Measurements from ENCODE around the gene CFTR.

CFTR gene

DNA sequence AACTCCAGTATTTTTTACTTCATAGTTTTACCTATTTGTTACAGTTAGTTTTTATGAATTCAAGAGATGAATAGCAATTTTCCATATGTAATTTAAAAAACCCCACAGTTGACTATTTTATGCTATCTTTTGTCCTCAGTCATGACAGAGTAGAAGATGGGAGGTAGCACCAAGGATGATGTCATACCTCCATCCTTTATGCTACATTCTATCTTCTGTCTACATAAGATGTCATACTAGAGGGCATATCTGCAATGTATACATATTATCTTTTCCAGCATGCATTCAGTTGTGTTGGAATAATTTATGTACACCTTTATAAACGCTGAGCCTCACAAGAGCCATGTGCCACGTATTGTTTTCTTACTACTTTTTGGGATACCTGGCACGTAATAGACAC lies 184.2 kb downstream of the CFTR start:
- no peak overlapping the region for H3K4me3 ChIP-seq (ENCODE audit: low read depth, low read length)
- TF ChIP-seq, protein P1, sequence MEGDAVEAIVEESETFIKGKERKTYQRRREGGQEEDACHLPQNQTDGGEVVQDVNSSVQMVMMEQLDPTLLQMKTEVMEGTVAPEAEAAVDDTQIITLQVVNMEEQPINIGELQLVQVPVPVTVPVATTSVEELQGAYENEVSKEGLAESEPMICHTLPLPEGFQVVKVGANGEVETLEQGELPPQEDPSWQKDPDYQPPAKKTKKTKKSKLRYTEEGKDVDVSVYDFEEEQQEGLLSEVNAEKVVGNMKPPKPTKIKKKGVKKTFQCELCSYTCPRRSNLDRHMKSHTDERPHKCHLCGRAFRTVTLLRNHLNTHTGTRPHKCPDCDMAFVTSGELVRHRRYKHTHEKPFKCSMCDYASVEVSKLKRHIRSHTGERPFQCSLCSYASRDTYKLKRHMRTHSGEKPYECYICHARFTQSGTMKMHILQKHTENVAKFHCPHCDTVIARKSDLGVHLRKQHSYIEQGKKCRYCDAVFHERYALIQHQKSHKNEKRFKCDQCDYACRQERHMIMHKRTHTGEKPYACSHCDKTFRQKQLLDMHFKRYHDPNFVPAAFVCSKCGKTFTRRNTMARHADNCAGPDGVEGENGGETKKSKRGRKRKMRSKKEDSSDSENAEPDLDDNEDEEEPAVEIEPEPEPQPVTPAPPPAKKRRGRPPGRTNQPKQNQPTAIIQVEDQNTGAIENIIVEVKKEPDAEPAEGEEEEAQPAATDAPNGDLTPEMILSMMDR (IDR thresholded peaks at IDR 0.05; ENCODE audit: control insufficient read depth, extremely low read depth, insufficient read depth), result no peak
- no peak for DNase-seq (ENCODE audit: low read depth)

- peak; percentile 46 for DNase-seq (ENCODE audit: low read depth)
- TF ChIP-seq, protein P1 (IDR thresholded peaks at IDR 0.05; ENCODE audit: control insufficient read depth, extremely low read depth, insufficient read depth), result no peak
- H3K4me3 ChIP-seq (ENCODE audit: low read depth, low read length), result no peak overlapping the region
Observed at GRCh38 chr7:117665368-117665767, 185.5 kb downstream of the CFTR start.

DNA sequence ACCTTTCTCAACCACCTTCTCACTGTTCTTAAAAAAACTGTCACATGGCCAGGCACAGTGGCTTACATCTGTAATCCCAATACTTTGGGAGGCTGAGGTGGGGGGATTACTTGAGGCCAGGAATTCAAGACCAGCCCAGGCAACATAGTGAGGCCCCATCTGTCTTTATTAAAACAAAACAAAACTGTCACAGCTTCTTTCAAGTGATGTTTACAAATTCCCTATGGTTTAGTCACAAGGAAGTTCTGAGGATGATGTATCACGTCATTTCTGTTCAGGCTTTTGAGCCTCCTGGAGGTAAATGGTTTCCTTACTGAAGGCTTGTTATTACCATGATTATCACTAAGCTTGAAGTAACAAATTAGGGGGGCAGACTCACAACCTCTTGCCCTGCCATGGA lies 186.2 kb downstream of the CFTR start:
- TF ChIP-seq, protein P1 (IDR thresholded peaks at IDR 0.05; ENCODE audit: control insufficient read depth, extremely low read depth, insufficient read depth), result no peak
- DNase-seq (ENCODE audit: low read depth), result no peak
- H3K4me3 ChIP-seq (ENCODE audit: low read depth, low read length), result no peak overlapping the region

DNA sequence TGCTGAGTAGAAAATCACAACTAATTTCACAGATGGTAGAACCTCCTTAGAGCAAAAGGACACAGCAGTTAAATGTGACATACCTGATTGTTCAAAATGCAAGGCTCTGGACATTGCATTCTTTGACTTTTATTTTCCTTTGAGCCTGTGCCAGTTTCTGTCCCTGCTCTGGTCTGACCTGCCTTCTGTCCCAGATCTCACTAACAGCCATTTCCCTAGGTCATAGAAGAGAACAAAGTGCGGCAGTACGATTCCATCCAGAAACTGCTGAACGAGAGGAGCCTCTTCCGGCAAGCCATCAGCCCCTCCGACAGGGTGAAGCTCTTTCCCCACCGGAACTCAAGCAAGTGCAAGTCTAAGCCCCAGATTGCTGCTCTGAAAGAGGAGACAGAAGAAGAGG lies 186.9 kb downstream of the CFTR start:
- no peak overlapping the region for H3K4me3 ChIP-seq (ENCODE audit: low read depth, low read length)
- DNase-seq (ENCODE audit: low read depth), result no peak
- TF ChIP-seq, protein P1 (IDR thresholded peaks at IDR 0.05; ENCODE audit: control insufficient read depth, extremely low read depth, insufficient read depth), result no peak

GRCh38 chr7:117667456-117667855 lies 187.6 kb downstream of the CFTR start:
- TF ChIP-seq, protein P1 (IDR thresholded peaks at IDR 0.05; ENCODE audit: control insufficient read depth, extremely low read depth, insufficient read depth), result no peak
- no peak for DNase-seq (ENCODE audit: low read depth)

GRCh38 chr7:117669818-117670217 lies 190.0 kb downstream of the CFTR start:
- no peak for DNase-seq (ENCODE audit: low read depth)
- H3K4me3 ChIP-seq (ENCODE audit: low read depth, low read length), result no peak overlapping the region
- TF ChIP-seq, protein P1 (IDR thresholded peaks at IDR 0.05; ENCODE audit: control insufficient read depth, extremely low read depth, insufficient read depth), result no peak

More at GRCh38 chr7:117667456-117667855, 187.6 kb downstream of the CFTR start:
- no peak overlapping the region for H3K4me3 ChIP-seq (ENCODE audit: low read depth, low read length)

DNA sequence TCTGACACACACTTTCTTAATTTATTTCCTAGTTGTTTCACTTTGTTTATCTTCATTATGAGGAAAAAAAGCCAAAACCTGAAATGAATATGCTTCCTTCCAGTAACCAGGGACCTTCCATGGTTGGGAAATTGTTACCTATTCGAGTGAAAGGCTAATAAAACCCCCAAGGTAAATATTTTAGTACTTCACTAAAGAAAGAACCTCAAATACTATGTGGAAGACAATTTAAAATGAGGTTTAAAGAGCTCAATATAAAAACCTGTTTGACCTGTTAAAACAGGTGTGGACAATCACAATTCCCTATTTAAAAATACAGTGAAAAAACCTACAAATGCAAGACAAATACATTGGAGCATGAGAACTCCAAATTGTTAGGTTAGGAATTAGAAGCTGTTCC lies 192.6 kb downstream of the CFTR start:
- TF ChIP-seq, protein P1 (IDR thresholded peaks at IDR 0.05; ENCODE audit: control insufficient read depth, extremely low read depth, insufficient read depth), result no peak
- no peak overlapping the region for H3K4me3 ChIP-seq (ENCODE audit: low read depth, low read length)
- peak; percentile 90 for DNase-seq (ENCODE audit: low read depth)
